Testis (tissue), 2 donors: ENCODE measurements around the gene PDE8B.

Source experiments
- CTCF ChIP-seq, 3 experiments: fragments of 450-650 bp in 2 of 3; fragments of 200-600 bp in 1 of 3; sonication (generic) in 1 of 3; IDR thresholded peaks; one replicate each; pipeline ENCODE4 v1.5.1; 2016 to 2019; ENCODE audit warnings: antibody characterized with exemption in 3 of 3, mild to moderate bottlenecking in 2 of 3, moderate library complexity in 1 of 3
- POLR2A ChIP-seq: fragments of 450-650 bp; IDR thresholded peaks from one replicate; pipeline ENCODE4 v1.6.1; 2017; ENCODE audit warnings: antibody characterized with exemption, mild to moderate bottlenecking, moderate library complexity

- TF ChIP-seq CTCF (IDR thresholded peaks at IDR 0.05): no peak
- no peak for TF ChIP-seq POLR2A
Observed at GRCh38 chr5:77167695-77168121, 42.8 kb upstream of the PDE8B start.
